ENCODE results near the gene KCNF1.

Gene KCNF1

GRCh38 chr2:10911291-10912075 is at the start of gene KCNF1:
Gene KCNF1, plus strand, starts transcription at chr2:10911934. Its CDS starts 493 bp downstream, at chr2:10912427.
- peak; percentile 42 to 72 for DNase-seq

DNA sequence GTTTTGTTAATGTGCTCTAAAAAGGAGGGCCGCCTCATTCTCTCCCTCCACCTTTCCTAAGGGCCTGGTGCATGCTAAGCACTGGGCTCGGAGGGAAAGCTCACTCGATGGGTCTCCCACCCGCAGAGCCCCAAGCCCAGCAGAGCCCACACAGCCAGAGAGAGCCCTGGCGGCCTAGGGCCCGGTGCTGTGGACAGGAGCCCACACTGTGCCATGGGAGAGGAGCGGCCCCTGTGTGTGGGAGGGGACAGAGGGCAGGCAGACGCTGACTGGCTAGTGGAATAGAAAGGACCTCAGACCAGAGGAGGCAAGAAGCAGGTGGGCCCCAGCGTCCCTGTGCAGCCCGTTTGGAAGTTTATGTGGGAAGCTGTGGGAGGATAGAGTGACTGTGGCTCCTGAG is 49.4 kb upstream of the KCNF1 start:
- DNase-seq: no peak

DNA sequence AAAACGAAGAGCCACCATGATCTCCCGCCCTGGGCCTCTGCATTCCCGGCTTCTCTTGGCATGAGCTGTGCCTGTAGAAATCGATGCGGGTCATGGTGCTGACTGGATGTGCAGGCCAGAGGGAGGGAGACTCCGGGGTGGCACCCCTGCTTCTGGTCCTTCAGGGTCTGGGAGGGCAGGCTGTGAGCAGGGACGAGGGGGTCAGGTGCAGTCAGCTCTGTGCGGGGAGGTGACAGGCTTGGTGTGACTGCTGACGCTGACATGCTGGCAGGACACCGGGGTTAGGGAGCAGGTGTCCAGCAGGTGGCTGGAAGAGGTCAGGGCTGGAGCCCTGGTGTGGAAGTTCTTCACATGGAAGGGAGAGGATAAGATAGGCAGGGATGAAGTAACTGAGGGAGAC is 48.7 kb upstream of the KCNF1 start:
- DNase-seq: no peak

- no peak for DNase-seq
These were observed 47.9 kb upstream of the KCNF1 start for GRCh38 chr2:10863837-10864236.

DNA sequence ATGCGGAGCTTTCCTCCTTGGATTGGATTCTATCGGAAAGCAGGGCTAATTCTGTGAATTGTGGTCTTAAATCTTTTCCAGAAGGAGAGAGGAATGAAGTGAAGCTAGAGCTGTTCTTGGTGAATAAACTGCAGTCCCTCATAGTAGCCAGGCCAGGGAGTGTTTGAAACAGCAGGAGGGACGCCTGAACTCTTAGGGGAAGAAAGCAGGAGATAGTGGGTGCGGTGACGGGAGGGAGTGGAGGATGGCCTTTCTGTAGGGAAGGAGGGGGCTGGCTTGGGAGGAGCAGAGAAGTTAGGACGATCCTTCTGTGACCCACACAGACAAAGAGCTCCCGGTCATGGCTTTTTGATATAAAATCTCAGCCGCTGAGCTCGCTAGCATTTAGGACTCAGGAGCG is 47.5 kb upstream of the KCNF1 start:
- no peak for DNase-seq

- DNase-seq: no peak
These were observed 46.7 kb upstream of the KCNF1 start for GRCh38 chr2:10864861-10865636.

DNA sequence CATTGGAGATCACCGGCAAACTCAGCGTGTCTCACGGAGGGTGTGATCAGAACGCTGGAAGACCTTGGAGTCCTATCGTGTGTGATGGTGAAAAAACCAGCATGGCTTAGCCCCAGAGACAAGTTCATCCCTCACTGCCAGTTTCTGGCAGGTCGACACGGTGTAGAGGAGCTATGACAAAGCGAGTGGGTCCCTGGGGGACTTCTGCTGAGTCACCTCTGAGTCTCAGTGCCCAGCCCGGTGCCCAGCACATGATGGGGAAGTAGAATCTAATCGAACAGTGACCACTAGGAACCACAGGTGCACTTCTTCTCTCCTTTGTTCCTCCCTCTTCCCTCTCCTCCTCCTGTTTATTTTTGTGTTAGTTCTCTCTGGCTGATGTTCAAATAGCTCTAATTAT is 45.9 kb upstream of the KCNF1 start:
- DNase-seq: no peak

- no peak for DNase-seq
These were observed 43.9 kb upstream of the KCNF1 start for GRCh38 chr2:10867692-10868420.

DNA sequence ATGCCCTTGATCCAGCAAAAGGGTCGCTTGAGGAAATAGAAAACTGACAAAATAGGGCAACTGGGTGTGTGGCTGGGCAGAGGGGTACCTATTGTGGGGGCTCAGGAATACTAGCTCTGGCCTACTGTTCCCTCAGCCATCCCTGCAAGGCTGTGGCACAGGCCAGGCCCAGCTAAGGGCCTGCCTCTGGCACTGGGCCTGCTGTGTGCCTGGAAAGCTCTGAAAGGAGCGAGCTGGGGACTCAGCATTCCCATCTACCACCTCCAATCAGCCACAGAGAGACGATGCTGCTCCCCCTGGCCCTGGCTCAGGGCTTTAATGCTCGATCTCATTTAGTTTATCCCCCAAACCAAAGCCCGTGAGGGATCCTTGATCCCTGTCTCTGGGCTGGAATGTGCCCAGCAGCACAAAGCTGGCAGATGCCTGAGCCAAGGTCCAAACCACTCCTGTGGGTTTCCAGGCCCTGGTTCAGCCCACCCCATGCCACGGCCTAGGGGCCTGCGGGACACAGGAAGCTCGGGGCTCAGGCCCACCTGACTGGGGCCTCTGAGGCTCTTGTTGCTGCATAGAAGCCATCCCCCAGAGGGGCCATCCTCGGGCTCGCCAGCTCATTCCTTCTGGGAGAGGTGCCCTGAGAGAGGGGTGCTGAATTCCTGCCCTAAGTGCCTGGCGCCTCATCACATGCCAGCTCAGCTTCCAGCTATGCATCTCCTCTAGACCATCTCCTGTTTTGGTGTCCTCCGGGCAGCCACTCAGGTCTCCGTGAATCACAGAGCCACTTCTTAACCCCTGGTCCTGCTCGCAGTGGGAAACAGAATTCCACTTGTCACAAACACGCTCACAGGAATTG is 43.0 kb upstream of the KCNF1 start:
- no peak for DNase-seq

GRCh38 chr2:10871978-10872377 is 39.8 kb upstream of the KCNF1 start:
- DNase-seq: no peak

GRCh38 chr2:10873171-10873570 is 38.6 kb upstream of the KCNF1 start:
- DNase-seq: no peak

GRCh38 chr2:10873790-10874437 is 37.8 kb upstream of the KCNF1 start:
- no peak for DNase-seq

GRCh38 chr2:10875126-10875525 is 36.6 kb upstream of the KCNF1 start:
- no peak for DNase-seq

DNA sequence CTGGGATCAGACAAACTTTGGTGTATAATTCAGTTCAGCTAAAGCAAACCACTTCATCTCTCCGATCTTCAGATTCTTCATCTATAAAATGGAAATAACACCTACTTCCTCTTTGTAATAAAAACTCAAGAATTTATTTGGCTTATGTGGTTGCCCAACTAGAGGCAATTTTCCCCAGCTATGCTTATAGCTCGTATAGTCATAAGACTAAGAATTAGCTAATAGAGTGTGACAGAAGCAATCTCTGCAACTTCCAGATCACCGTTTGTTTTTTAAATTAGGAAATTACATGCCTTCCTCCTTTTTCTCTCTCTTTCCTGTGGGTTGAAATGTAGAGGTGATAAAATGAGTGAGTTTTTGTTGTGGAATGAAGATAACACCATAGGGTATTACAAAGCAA is 35.3 kb upstream of the KCNF1 start:
- DNase-seq: no peak

GRCh38 chr2:10876963-10877362 is 34.8 kb upstream of the KCNF1 start:
- DNase-seq: no peak

DNA sequence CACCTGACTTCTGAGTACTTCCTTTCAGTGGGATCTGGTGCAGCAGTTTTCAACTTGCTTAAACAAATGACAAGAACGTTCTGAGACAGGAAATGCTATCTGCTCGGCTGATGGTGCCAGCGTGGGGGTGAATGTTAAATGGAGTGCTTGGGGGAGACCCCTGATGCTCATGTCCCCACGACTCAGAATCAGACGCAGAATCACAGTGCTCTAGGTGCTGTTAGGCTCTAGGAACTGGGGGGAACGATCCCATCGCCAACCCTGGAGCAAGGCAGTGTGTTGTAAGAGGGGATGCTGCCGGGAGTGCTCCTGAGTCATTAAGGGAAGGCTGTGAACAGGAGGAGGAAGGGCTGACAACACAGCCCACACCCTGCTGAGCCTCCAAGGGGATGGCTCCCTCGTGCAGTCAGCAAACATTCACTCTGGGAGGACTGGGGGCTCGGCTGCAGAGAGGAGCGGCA is 34.1 kb upstream of the KCNF1 start:
- no peak for DNase-seq

- no peak for DNase-seq
These were observed 33.3 kb upstream of the KCNF1 start for GRCh38 chr2:10878268-10878915.

- no peak for DNase-seq
These were observed 32.6 kb upstream of the KCNF1 start for GRCh38 chr2:10879159-10879558.

GRCh38 chr2:10879624-10880585 is 31.8 kb upstream of the KCNF1 start:
- DNase-seq: no peak

All from NCI-H2081 (cell line).